Amniotic epithelial cell (primary cell): ENCODE data around the gene SLC39A3.

Experiments used
- DNase-seq: peaks from one replicate; pipeline ENCODE4 v3.0.0-alpha.2; 2010; ENCODE audit warnings: low read depth

The SLC39A3 gene

DNA sequence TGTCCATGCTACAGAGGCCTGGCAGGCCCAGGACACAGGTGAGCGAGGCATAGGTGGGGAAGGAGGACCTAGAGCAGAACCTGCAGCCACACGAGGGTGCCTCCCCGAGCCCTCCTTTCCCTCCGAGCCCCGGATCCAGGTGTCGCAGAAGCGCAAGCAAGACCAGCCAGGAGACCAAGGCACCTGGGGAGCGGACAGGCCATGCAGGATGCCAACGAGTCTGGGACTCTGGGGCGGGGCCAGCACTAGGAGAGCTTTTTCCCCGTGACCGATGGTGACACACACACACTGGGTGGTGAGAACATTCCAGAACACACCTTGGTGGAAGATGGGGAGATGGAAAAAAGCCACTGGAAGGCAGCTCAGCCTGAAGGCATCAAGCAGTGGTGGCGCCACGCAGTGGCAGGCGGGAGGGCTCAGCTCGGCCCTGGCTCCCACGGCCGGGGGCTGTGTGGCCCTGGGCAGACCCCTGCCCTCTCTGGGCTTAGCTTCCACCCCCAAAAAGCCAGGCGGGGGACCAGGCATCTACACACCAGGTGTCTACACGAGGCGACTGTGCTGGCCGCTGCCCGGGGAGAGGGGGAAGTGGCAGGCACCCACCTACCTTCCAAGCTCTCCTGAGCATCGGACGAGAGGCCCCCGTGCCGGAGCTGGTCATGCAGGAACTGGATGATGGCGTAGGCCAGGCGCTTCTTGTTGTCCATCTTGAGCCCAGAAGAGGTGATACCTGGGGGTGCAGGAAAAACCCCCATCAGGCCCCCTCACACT is 28.7 kb upstream of the SLC39A3 start:
- DNase-seq: no peak

DNA sequence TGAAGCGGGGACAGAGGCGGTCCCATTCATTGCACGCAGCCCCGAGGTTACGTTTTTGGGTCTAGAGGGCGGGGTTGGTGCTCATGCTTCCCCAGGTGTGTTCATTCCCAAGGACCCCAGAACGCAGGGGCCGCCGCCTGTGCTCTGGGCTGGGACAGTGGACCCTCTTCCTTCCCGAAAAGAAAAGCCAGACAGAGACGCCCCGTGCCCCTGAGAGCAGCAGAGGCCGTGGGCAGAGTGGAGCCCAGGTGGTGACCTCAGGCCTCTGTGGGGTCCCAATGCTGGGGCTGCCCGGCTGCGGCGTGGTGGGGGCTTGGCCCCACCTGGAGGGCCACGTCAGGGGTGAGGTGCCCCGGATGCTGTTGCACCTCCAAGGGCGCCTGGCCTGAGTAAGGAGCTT is 27.9 kb upstream of the SLC39A3 start:
- no peak for DNase-seq

DNA sequence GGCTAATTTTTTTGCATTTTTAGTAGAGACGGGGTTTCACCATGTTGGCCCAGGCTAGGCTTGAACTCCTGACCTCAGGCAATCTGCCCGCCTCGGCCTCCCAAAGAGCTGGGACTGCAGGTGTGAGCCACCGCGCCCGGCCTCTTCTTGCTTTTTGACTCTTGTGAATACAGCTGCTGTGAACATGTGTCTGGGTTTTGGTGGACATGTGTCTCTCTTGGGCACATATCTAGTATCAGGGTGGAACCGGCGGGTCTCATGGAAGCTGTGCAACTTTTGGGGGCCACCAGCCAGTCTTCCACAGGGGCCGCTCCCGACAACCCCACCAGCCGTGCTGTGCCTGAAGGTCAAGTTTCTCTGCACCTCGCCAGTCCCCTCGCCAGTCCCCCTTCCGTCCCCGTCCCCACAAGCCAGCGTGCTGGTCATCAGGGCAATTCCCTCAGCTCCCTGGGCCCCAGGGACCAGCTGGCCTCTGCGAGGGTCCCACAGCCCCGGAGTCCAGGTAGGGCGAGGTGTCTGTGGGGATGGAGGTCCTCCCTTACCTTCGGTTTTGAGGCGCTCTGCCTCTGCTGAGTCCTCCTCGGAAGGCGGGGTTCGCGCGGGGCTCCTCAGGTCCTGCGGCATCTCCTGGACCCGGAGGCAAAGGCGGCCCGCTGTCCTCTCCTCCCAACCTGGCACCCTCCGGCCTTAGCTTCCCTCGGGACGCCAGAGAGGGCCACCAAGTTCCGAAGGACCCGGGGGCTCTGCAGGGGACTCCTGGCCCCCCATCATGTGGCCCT is 27.0 kb upstream of the SLC39A3 start:
- DNase-seq: no peak

DNA sequence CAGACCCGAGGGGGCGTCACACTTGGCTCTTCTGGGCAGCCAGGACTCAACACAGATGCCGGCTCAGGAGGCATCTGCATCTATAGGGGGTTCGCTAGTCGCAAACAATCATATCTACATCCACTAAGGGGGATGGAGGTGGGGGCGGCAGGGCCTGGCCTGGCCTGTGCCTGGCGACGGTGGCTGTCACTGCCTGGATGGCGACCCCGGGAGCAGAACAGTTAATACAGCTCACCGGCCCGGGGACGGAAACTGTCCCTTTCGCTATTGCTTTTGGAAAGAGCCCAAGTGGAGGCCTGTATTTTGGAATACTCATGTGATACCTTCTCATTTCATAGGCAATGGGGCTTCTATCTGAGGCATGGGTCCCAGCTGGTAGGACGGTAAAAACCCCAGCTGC is 25.6 kb upstream of the SLC39A3 start:
- DNase-seq: no peak

DNA sequence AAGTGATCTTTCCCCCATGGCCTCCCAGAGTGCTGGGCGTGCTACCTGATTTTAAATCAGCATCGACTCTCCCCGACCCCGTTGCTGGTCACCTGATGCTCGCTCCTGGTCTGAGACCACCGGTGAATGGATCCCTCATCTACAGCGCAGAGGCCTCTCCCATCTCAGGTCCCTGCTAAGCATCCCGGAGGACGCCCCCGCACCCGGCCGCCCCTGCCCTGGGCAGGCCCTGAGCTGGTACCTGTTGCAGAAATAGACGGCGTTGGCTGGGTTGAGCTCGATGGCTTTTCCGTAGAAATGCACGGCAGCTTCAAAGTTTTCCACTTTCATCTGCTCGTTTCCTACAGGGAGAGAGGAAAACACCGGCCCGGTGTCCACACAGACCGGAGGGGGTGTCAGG is 25.1 kb upstream of the SLC39A3 start:
- no peak for DNase-seq

DNA sequence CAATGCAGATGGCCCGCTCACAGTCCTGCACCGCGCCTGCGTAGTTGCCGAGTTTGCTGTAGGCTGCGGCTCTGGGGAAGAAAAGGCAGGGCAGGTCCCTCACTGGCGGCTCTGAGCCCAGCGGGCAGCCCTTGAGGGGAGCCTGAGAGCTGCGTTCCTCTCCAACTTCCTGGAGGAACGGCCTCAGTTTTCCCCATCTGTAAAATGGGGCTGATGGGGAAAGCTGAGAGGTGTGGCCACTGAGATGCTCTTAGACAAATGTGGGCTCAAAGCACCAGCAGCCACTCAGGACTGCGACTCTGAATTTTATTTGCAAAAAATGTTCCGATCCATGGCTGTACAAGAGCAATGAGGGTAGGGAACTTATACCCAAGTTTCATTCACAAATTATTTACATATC is 23.9 kb upstream of the SLC39A3 start:
- DNase-seq: no peak

DNA sequence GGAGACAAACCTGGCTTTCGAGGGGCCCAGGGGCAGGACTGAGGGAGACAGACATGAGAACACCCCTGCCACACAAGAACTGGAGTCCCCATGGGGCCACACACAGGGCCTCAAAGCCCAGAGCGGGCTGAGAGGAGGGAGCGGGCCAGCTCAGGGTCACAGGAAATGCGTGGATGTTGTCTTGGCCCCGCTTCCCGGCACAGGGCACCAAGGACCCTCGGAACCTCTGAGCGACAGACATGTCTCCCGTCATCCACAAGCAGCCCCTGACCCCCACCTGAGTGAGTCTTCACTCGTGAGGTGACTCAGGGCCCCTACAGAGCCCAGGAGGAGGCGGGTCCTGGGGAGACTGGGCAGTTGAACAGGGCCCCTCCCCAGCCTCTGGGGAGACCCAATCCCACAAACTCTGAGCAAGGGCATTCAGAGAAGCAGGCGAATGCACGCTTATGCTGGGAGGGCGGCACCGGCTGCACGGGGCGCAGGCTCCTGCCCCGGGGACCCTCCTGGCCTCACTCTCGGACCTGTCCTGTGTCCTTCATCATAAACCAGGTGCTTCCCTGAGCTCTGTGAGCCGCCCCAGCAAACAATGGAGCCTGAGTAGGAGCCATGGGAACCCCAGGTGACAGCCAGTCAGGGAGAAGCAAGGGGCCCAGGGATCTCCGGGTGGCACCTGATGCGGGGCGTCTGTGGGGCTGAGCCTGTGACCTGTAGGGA is 23.1 kb upstream of the SLC39A3 start:
- no peak for DNase-seq

DNA sequence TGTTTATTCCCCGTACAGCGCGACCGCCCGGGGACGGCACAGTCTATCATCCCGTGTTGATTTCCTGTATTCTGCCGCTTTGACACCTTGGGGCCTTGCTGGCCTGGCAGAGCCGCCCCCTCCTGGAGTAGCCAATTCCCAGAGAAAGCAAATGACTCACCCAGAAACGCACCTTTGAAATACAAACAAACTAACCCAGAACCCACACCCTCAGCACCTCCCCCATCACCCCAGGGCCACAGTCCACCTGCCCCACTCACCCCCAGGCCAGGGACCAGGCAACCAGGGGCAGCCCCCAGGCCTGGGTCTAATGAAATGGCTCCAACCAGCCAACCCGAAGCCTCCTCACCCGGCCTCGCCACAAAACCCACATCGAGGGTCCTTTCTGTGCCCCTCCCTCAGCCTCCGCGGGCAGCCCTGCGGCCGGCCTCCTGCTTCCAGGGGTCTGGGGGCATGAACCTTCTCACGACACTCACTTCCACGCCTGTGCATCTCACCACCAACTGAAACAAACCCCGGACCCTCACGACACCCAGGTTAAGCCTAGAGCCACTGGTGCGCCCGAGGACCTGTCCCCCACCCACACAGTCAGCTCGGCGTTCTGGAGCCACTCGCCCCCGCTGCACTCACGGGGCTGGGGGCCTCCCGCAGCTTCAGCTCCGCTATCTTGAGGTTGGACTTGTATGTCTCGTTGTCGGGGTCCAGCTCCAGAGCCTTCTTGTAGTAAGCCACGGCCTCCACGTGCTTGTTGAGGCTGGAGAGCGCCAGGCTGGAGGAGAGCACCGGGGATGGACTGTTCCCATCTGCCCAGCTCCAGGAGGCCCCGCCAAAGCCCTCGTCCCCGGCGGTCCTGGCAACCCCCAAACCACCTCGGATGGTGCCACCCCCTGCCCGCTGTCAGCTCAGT is 22.3 kb upstream of the SLC39A3 start:
- DNase-seq: no peak

DNA sequence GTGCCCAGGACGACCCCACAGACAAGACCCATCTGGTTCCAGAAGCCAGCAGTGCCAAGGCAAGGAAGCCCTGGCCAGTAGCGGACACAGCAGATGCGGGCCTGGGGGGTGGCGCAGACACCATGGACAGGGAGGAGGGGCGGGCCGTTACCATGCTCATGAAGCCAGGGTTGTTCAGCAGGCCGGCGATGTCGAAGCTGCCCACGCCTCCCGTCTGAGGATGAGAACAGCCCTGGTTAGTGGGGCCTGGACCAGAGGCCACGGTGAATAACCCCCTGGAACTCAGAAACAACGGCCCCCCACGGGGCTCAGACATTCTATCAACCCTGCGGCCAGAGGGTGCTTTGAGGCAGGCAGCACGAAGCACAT is 21.5 kb upstream of the SLC39A3 start:
- DNase-seq: no peak

DNA sequence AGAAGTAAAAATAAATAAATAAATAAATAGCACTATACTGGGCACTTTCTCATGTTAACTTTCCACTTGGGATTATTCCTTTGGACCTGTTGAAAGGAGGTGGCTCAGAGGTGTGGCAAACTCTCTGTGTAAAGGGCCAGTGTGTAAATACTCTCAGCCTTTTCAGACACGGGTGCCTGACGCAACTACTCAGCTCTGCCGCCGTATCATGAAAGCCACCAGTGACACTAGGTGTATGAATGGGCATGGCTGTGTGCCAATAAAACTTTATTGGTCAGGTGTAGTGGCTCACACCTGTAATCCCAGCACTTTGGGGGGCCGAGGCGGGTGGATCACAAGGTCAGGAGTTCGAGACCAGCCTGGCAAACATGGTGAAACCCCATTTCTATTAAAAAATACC is 20.1 kb upstream of the SLC39A3 start:
- DNase-seq: no peak

DNA sequence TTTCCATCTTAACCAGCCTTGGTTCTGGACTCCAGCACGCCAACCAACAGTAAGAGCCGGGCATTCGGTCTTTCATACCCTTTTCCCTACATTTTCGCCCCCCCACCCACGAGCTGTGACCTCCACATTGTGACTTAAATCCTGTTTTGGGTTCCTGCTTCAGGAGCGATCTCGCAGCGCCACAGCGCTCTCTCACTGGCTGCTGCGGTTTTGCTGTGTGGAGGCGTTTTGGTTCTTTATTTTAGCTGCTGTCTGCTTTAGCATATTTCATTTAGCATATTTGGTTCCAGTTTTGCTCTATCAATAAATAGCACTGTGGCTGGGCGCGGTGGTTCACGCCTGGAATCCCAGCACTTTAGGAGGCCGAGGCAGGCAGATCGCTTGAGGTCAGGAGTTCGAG is 19.5 kb upstream of the SLC39A3 start:
- no peak for DNase-seq

DNA sequence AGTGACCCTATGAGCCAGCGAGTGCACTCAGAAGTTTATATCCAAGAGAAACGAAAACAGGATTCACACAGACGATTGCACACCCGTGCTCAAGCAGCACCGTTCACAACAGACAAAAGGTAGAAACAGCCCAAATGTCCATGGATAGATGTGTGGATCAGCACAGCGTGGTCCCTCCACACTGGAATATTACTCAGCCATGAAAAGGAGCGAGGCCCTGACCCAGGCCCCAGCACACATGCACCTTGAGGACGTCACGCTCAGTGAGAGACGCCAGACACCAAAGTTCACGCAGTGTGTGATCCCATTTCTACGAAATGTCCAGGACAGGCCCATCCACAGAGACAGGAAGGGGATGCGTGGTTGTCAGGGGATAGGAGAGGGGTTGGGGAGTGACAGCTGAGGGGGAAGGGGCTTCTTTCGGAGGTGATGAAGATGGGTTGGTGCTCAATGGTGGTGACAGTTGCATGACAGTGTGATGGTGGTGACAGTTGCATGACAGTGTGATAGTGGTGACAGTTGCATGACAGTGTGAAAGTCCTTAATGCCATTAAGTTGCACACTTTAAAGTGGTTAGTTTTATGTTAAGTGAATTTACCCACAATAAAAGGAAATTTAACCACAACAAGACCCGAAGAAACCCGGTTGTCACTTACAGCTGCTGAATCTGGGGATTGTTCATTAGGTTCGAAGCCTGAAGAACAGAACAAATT is 18.9 kb upstream of the SLC39A3 start:
- no peak for DNase-seq

DNA sequence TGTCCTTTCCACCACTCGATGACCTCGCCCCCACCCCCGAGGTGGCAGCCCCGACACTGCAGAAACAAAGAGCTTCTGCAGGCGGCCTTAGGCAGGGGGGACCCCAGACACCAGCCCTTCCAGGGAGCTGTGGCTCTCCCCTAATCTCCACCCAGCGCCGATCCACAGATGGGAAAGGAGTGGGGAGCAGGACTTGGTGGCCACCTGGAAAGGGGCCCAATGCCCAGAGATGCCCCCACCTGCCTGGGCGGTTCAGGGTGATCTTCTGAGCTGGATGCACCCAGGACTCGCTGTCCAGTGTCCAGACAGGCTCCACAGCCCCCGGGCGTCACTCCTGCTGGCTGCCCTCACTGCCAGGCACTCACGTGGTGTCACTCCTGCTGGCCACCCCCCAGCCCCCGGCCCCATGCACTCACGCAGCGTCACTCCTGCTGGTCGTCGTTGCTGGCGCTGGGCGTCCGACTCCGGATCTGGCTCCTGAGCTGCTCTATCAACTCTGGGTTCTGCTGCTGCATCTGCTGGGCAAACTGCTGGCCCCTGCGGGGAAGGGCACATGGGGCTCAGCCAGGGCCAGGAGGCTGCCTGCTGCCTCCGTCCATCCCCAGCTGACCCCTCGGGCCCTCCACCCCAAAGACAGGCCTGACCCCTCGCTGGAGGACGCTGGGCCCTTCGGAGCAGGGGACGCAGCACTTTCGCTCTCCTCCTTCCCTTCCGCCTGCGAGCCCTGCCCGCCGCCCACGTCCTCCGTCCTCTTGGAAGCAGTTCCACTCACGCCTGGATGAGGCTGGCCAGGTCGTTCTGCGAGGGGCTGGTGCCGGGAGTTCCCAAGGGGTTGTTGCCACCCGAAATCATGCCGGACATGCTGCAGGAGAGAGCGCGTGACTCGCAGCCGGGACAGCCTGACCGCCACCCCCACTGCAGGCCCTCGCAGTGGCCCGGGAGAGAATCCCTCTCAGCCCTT is 17.4 kb upstream of the SLC39A3 start:
- no peak for DNase-seq

DNA sequence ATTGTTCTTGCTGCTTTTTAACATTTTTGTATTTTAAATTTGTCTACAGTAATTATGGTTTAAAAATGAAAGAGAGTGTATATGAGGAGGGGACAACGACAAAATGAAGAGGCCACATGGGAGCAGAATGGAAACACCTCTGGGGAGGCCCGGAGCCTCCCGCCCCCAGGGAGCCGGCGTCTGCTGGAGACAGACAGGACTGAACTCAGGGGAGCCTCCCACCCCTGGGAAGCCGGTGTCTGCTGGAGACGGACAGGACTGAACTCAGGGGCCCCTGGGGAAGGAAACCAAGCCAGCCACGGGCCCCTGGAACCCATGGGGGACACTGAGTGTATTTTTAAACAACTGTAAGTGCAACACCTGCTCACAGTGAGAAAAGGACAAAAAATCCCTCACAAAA is 16.7 kb upstream of the SLC39A3 start:
- DNase-seq: no peak

DNA sequence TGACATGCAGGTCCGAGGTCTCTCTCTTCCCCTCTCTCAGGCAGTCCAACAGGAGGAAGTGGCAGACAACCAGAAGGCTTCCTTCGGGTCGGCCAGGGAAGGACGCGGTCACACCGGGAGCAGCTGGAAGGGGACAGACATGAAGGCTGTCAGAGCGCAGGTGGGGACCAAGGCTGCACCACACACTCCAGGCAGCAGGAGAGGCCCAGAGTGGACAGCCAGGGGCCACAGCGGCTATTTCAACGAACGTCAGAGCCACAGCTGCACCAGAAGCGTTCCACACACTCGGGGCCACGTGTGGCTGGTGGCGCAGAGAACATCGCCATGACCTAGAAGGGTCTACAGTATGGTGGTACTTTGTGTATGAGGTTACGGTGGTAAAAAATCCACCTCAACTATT is 16.0 kb upstream of the SLC39A3 start:
- DNase-seq: no peak

DNA sequence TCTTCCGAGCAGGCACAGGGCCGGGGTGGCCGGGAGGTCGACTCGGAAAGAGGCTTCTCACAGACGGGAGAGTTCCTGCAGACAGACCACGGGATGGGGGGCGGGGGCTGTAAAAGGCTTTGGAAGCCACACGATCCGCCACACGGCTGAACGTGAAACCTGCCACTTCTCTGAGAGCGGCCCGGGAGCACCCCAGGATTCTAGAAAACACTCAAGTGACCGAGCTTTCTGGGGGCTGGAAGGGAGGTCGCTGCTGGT is 15.6 kb upstream of the SLC39A3 start:
- no peak for DNase-seq

DNA sequence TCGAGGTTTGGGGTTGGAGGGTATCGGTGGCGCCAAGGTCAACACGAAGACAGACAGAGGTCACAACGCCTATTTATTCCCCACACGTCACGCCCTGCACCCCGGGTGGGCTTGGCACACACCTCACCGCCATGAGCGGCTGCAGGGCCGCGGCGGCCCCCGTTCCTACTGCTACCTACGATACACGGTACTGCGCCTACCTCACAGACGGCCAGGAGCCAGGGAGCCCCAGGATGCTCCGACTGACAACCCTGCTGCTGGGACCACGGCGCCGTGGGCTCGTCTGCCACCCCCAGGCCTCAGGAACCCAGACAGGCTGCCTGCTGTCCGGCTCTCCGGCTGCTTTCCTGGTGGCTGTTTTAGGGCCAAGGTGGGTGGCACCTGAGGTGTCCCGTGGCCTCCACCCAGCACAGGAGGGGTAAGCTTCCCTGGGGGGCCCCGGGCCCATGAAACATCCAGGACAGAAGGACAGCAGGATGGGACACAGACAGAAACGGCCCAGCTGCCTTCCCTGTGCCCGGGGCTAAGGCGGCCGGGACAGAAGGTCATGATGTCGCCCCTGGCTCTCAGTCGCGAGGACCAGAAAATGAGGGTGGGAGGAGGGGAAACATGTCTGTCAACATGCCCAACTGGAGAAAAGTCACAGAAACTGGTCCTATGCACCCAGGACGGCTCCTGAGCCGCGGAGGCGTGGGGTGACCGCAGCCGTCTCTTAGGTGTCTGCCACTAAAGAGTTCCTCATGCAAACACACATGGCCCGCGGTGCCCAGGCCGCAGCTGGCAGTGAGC is 15.0 kb upstream of the SLC39A3 start:
- no peak for DNase-seq

DNA sequence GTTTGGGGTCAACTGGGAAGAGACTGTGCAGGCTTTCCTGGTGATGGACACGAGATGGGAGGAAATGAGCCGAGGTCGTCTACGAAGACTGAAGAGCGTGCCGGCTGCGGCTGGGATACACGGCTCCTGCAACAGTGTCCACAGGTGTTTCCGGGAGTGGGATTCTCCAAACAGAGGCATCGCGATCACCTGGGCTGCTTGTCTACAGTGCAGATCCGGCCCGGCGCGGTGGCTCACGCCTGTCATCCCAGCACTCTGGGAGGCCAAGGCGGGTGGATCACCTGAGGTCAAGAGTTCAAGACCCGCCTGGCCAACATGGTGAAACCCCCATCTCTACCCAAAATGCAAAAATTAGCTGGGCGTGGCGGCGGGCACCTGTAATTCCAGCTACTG is 11.6 kb upstream of the SLC39A3 start:
- DNase-seq: no peak

DNA sequence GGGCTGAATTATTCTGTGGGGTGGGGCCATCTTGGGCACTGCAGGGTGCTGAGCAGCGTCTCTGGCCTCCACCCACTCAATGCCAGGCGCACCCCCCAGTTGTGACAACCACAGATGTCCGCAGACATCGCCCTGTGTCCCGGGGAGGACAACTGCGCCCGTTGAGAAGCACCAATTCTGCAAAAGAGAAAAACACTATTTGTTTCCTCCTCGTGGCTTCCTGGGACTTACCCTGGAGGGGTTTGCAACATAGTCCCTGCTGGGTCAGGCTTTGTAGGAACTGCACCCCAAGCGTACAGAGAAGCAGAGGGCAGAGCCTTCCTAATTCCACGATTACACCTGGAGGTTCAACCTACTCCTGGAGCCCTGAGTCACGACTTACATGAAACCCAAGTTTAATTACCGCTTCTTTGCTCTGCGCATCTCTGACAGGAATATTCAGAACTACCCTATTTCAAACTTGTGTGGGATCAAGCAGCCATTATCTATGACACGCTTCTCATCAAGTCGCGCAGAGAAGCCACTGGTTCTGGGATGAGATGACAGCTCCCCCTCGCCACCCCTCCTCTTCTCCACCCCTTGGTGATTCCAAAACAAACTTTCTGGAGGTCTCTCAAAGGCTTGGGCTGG is 11.1 kb upstream of the SLC39A3 start:
- no peak for DNase-seq
